GM18867 (cell line): ENCODE results near the gene MUC22.
"Not testable (repeated sequence)": the region's sequence is repeated elsewhere in the genome, so short reads cannot be mapped to it uniquely, and the experiment has no call there.

Experiments
- ATAC-seq: cut with Tn5 transposase; IDR thresholded peaks from one replicate; pipeline ENCODE4 v1.9.1; 2021; ENCODE audit warnings: mild to moderate bottlenecking, moderate library complexity; ENCODE audit not compliant: unreplicated experiment

MUC22 gene

DNA sequence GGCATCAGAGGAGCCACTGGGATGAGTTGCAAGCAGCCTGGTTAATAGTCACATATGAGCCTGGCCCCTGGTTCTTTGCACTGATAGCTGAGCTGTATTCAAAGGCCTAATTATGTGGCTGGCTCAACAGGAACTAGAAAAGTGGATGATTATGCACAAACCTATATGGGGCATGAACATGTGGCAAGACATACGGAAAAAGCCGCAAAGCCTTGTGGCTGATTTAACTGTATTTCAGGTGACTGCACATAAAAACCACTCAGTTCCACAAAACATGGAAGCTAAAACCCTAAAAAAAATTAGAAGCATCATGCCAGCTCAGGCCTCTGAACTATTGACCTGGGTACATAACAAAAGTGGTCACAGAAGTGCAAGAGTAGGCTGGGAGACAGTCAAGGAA is 13.0 kb upstream of the MUC22 start:
- no peak for ATAC-seq

- no peak for ATAC-seq
Observed at GRCh38 chr6:30998785-30999184, 11.5 kb upstream of the MUC22 start.

- ATAC-seq: not testable (repeated sequence)
Observed at GRCh38 chr6:31000067-31000860, 10.0 kb upstream of the MUC22 start.

- no peak for ATAC-seq
Observed at GRCh38 chr6:31001281-31001888, 8.9 kb upstream of the MUC22 start.

GRCh38 chr6:31002471-31002870 is 7.8 kb upstream of the MUC22 start:
- no peak for ATAC-seq

GRCh38 chr6:31004794-31005193 is 5.5 kb upstream of the MUC22 start:
- no peak for ATAC-seq

DNA sequence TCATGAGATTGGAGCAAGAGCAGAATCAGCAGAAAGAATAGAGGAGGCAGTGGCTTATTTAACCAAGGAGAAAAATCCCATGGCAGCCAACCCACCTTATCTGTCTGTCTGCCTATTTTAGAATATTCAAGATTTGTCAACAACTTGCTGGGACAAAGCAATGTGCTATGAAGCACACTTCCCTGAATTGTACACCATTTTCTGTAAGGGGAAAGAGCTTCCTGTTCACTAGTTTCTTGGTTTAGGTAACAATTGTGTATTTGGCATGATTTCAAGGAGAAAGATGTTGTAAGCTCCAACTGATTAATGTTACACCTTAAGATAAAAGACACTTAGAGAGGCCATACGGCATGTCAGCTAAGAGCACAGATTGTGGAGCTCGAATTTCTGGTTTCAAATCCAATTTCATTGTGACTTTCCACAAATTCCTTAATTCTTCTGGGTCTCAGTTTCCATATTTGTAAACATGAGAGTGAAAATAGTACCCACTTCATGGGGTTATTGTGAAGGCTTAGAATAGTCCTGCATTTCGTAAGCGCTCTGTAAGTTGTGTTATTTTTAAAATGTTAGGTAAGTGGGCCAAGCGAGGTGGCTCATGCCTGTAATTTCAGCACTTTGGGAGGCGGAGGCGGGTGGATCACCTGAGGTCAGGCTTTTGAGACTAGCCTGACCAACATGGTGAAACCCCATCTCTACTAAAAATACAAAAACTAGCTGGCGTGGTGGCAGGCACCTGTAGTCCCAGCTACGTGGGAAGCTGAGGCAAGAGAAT is 4.8 kb upstream of the MUC22 start:
- ATAC-seq: no peak

GRCh38 chr6:31007694-31008093 is 2.6 kb upstream of the MUC22 start:
- ATAC-seq: no peak

DNA sequence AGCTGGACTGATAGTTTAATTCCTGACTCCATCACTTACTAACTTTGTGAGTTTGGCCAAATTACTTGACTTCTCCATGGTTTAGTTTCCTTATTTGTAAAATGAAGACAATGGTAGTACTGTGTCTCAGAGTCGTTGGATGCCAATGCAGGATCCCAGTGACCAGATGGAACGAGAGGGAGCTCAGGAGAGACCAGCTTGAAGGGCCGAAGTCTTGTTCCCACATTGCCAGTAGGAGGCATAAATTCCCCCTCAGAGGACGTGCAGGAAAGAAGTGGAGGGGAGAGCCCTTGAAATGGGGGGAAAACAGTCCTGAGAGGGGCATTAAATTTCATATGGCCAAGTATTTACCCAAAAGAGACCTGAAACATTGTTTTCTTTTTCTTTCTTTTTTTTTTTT is 2.1 kb upstream of the MUC22 start:
- ATAC-seq: no peak

GRCh38 chr6:31009731-31010130 is 543 bp upstream of the MUC22 start:
- no peak for ATAC-seq

- no peak for ATAC-seq
Observed at GRCh38 chr6:31011153-31011552, 879 bp downstream of the MUC22 start.

DNA sequence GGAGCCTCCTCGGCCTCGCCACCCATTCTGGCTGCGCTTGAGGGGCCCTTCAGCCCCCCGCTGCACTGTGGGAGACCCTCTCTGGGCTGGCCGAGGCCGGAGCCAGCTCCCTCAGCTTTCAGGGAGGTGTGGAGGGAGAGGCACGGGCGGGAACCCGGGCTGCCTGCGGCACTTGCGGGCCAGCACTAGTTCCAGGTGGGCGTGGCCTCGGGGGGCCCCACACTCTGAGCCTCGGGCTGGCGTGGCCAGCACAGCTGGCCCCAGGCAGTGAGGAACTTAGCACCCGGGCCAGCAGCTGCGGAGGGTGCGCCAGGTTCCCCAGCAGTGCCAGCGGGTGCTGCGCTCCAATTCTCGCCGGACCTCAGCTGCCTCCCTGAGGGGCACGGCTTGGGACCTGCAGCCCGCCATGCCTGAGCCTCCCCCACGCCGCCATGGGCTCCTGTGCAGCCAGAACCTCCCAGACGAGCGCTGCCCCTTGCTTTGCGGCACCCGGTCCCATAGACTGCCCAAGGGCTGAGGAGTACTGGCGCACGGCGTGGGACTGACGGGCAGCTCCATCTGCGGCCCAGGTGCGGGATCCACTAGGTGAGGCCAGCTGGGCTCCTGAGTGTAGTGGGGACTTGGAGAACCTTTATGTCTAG is 6.5 kb downstream of the MUC22 start:
- no peak for ATAC-seq

DNA sequence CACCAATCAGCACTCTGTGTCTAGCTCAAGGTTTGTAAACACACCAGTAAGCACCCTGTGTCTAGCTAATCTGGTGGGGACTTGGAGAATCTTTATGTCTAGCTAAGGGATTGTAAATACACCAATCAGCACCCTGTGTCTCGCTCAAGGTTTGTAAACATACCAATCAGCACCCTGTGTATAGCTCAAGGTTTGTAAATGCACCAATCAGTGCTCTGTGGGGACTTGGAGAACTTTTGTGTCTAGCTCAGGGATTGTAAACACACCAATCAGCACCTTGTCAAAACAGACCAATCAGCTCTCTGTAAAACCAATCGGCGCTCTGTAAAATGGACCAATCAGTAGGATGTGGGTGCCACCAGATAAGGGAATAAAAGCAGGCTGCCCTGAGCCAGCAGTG is 7.2 kb downstream of the MUC22 start:
- not testable (repeated sequence) for ATAC-seq

DNA sequence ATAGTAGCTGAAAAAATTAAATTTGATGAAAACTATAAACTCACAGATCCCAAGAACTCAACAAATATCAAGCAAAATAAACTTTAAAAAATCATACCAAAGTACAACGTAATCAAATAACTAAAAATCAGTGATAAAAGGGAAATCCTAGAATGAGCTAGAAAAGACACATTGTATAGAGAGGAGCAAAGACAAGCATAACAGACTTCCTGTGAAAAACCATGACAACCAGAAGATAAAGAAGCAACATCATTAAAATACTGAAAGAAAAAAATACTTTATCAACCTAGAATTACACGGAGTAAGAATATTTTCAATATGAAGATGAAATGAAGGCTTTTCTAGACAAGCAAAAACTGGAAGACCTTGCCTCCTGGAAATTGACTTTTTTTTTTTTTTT is 9.8 kb downstream of the MUC22 start:
- no peak for ATAC-seq

DNA sequence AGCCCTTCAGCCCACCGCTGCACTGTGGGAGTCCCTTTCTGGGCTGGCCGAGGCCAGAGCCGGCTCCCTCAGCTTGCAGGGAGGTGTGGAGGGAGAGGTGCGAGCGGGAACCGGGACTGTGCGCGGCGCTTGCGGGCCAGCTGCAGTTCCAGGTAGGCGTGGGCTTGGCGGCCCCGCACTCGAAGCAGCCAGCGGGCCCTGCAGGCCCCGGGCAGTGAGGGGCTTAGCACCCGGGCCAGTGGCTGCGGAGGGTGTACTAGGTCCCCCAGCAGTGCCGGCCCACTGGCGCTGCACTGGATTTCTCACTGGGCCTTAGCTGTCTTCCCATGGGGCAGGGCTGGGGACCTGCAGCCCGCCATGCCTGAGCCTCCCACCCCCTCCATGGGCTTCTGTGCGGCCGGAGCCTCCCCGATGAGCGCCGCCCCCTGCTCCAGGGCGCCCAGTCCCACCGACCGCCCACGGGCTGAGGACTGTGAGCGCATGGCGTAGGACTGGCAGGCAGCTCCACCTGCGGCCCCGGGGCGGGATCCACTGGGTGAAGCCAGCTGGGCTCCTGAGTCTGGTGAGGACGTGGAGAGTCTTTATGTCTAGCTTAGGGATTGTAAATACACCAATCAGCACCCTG is 10.5 kb downstream of the MUC22 start:
- not testable (repeated sequence) for ATAC-seq

GRCh38 chr6:31021705-31022531 is 11.6 kb downstream of the MUC22 start:
- not testable (repeated sequence) for ATAC-seq

DNA sequence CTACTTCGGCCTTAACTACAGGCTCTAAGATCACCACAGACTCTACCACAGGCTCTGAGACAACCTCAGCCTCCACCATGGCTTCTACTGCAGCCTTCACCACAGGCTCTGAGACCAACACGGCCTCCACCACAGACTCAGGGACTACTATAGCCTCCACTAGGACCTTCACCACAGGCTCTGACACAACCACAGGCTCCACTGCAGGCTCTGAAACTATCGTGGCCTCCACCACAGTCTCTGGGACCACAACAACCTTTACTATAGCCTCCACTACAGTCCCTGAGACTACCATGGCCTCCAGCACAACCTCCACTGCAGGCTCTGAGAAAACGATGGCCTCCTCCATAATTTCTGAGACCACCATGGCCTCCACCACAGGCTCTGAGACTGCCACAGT is 15.3 kb downstream of the MUC22 start:
- ATAC-seq: no peak

DNA sequence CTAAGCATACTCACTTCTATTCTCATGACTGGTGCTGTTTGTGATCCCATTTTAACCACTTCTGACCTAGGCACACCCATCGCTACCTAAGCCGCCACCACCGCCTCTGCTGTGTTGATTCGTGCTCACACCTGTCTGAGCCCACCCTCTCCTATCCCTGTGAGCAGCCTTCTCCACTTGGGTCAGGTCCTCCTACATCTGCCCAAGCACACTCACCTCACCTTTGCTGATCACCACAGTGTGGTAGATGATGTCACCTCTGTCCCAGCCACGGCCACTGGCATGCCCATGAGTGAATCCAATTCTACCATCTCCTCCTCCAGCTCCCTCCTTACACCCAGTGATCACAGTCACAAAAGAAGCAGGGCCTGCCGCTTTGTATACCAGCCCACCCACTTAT is 20.8 kb downstream of the MUC22 start:
- ATAC-seq: no peak

GRCh38 chr6:31033075-31033474 is 22.8 kb downstream of the MUC22 start:
- no peak for ATAC-seq

- ATAC-seq: no peak
Observed at GRCh38 chr6:31035862-31036497, 25.7 kb downstream of the MUC22 start.
